Activated T-cell treated with anti-CD3 and anti-CD28 coated beads for 48 hours (primary cell): Measurements from ENCODE around the gene GLIS1.

Source experiments
- DNase-seq: peaks from one replicate; pipeline ENCODE4 v3.0.0-alpha.2; 2020; ENCODE audit warnings: low read depth

GLIS1 gene

GRCh38 chr1:53678938-53679825, 59.8 kb downstream of the GLIS1 start:
- DNase-seq = no peak

GRCh38 chr1:53678507-53678906, 60.5 kb downstream of the GLIS1 start:
- no peak for DNase-seq

GRCh38 chr1:53678046-53678445, 60.9 kb downstream of the GLIS1 start:
- DNase-seq = no peak

- DNase-seq = no peak
Observed at GRCh38 chr1:53677486-53677885, 61.5 kb downstream of the GLIS1 start.

GRCh38 chr1:53672785-53673184, 66.2 kb downstream of the GLIS1 start:
- no peak for DNase-seq

- DNase-seq = no peak
Observed at GRCh38 chr1:53672243-53672642, 66.7 kb downstream of the GLIS1 start.

GRCh38 chr1:53669621-53670191, 69.3 kb downstream of the GLIS1 start:
- DNase-seq = no peak

GRCh38 chr1:53666566-53666965, 72.4 kb downstream of the GLIS1 start:
- DNase-seq = no peak

GRCh38 chr1:53665996-53666395, 73.0 kb downstream of the GLIS1 start:
- no peak for DNase-seq

- no peak for DNase-seq
Observed at GRCh38 chr1:53663529-53664300, 75.2 kb downstream of the GLIS1 start.

- DNase-seq = no peak
Observed at GRCh38 chr1:53662951-53663350, 76.0 kb downstream of the GLIS1 start.

GRCh38 chr1:53662169-53662568, 76.8 kb downstream of the GLIS1 start:
- DNase-seq = no peak

- no peak for DNase-seq
Observed at GRCh38 chr1:53661496-53661895, 77.5 kb downstream of the GLIS1 start.

- no peak for DNase-seq
Observed at GRCh38 chr1:53660666-53661065, 78.3 kb downstream of the GLIS1 start.

GRCh38 chr1:53659436-53659835, 79.5 kb downstream of the GLIS1 start:
- DNase-seq = no peak

GRCh38 chr1:53658489-53659230, 80.3 kb downstream of the GLIS1 start:
- DNase-seq = no peak

- no peak for DNase-seq
Observed at GRCh38 chr1:53657891-53658396, 81.0 kb downstream of the GLIS1 start.

- DNase-seq = no peak
Observed at GRCh38 chr1:53657531-53657805, 81.5 kb downstream of the GLIS1 start.

- DNase-seq = no peak
Observed at GRCh38 chr1:53656747-53657530, 82.0 kb downstream of the GLIS1 start.

GRCh38 chr1:53655931-53656746, 82.8 kb downstream of the GLIS1 start:
- DNase-seq = no peak
